Endothelial cell of umbilical vein (primary cell): ENCODE measurements around the gene TRIM25. TPM values are rescaled to one million over a fixed set of nuclear protein-coding genes. Genes with fewer than 3 reads are reported as not detected.

ENCODE experiments used
- BruUV-seq: library from RNA; stranded (reverse); fragments of 400-500 nt; replicated peaks from 2 replicates; lab custom pipeline; 2021; lab: Mats Ljungman, UMichigan
- CTCF ChIA-PET: fragments of 300-600, 350-600 bp; sonication (Branson Sonifier 250); formaldehyde crosslinking; loops from one replicate; lab custom pipeline; 2021; ENCODE audit warnings: antibody characterized with exemption, inconsistent platforms; lab: Charles Lee
- POLR2A ChIA-PET: fragments of 300-600, 350-600 bp; sonication (Branson Sonifier 250); formaldehyde crosslinking; loops from one replicate; lab custom pipeline; 2021; ENCODE audit warnings: antibody characterized with exemption, inconsistent platforms; lab: Charles Lee
- DNase-seq: peaks from one replicate; pipeline ENCODE4 v3.0.0-alpha.2; 2011; ENCODE audit warnings: low read depth, low spot score
- FAIRE-seq: peaks from 2 replicates; lab custom pipeline; 2011; peaks lifted over from hg19 to GRCh38; lab: Jason Lieb, UNC
- H2AFZ ChIP-seq: 2 replicates; pipeline ENCODE4 v1.6.0; 2012; ENCODE audit warnings: low read depth, low read length, control low read depth, inconsistent platforms
- H3K27ac ChIP-seq: 2 replicates; pipeline ENCODE4 v1.5.1; 2011; ENCODE audit warnings: low read depth, mild to moderate bottlenecking, control low read depth, low read length, moderate library complexity; ENCODE audit not compliant: insufficient read depth
- H3K27me3 ChIP-seq, 2 experiments: 2 replicates each; pipeline versions ENCODE4 v1.6.0 to v1.6.1; 2011; ENCODE audit warnings: low read length in 2 of 2, mixed read lengths in 1 of 2; ENCODE audit not compliant: control insufficient read depth in 2 of 2, insufficient read depth in 2 of 2
- H3K36me3 ChIP-seq, 2 experiments: 2 replicates in 1 of 2; 3 replicates in 1 of 2; pipeline ENCODE4 v1.5.1; 2011; ENCODE audit warnings: low read length in 2 of 2, mild to moderate bottlenecking in 1 of 2, moderate library complexity in 1 of 2; ENCODE audit not compliant: control insufficient read depth in 2 of 2, insufficient read depth in 2 of 2; ENCODE audit errors: extremely low read depth in 1 of 2
- H3K4me1 ChIP-seq: 3 replicates; pipeline ENCODE4 v1.5.1; 2011; ENCODE audit warnings: mild to moderate bottlenecking, low read length; ENCODE audit not compliant: control insufficient read depth, insufficient read depth; ENCODE audit errors: extremely low read depth
- H3K4me2 ChIP-seq: 2 replicates; pipeline ENCODE4 v1.6.1; 2011; ENCODE audit warnings: low read length, control low read depth, mixed read lengths; ENCODE audit not compliant: insufficient read depth
- H3K4me3 ChIP-seq, 3 experiments: fragments of 200-600 bp in 1 of 3; sonication (generic), shearing (Covaris generic) in 1 of 3; replicated peaks in 1 of 3; 2 replicates each; pipeline ENCODE4 v1.5.1; 2011 to 2016; ENCODE audit warnings: control low read depth in 3 of 3, low read length in 3 of 3, mild to moderate bottlenecking in 2 of 3, inconsistent platforms in 1 of 3, low read depth in 1 of 3, moderate library complexity in 1 of 3; ENCODE audit not compliant: insufficient read depth in 1 of 3
- H3K79me2 ChIP-seq: 2 replicates; pipeline ENCODE4 v1.6.0; 2012; ENCODE audit warnings: low read length, inconsistent platforms; ENCODE audit not compliant: control insufficient read depth, insufficient read depth
- H3K9ac ChIP-seq: replicated peaks from 2 replicates; pipeline ENCODE3; 2011; ENCODE audit warnings: low read length, control low read depth; ENCODE audit not compliant: insufficient read depth; ENCODE audit errors: extremely low read depth
- H3K9me1 ChIP-seq: replicated peaks from 3 replicates; pipeline ENCODE4 v1.6.0; 2011; ENCODE audit warnings: mild to moderate bottlenecking, low read length; ENCODE audit not compliant: control insufficient read depth, insufficient read depth; ENCODE audit errors: extremely low read depth
- H3K9me3 ChIP-seq: replicated peaks from 2 replicates; pipeline ENCODE4 v1.5.1; 2012; ENCODE audit warnings: low read length, inconsistent platforms; ENCODE audit not compliant: control insufficient read depth, insufficient read depth
- H4K20me1 ChIP-seq: replicated peaks from 2 replicates; pipeline ENCODE3; 2011; ENCODE audit warnings: mild to moderate bottlenecking, low read length; ENCODE audit not compliant: control insufficient read depth, insufficient read depth; ENCODE audit errors: extremely low read depth
- EZH2 ChIP-seq: IDR thresholded peaks from 2 replicates; pipeline ENCODE4 v1.6.1; 2012; ENCODE audit warnings: borderline replicate concordance, low read depth, mild to moderate bottlenecking, moderate library complexity, low read length, inconsistent platforms; ENCODE audit not compliant: severe bottlenecking
- FOS ChIP-seq: IDR thresholded peaks from 2 replicates; pipeline ENCODE4 v1.6.1; 2011; ENCODE audit warnings: mild to moderate bottlenecking, low read length, moderate library complexity, borderline replicate concordance; ENCODE audit not compliant: insufficient read depth
- GATA2 ChIP-seq: IDR thresholded peaks from 2 replicates; pipeline ENCODE4 v1.7.0; 2011; ENCODE audit warnings: low read depth, mild to moderate bottlenecking, moderate library complexity, mixed read lengths, low read length; ENCODE audit not compliant: insufficient read length, insufficient read depth
- JUN ChIP-seq: IDR thresholded peaks from 2 replicates; pipeline ENCODE4 v1.6.1; 2011; ENCODE audit warnings: borderline replicate concordance, low read depth; ENCODE audit not compliant: insufficient read length, insufficient read depth
- MYC ChIP-seq: IDR thresholded peaks from one replicate; pipeline ENCODE4 v1.6.1; 2011; ENCODE audit warnings: mild to moderate bottlenecking, low read depth, low read length
- POLR2A ChIP-seq: IDR thresholded peaks from 2 replicates; pipeline ENCODE4 v1.6.1; 2012; ENCODE audit warnings: low read depth, mild to moderate bottlenecking, control low read depth, low read length
- POLR2AphosphoS5 ChIP-seq: IDR thresholded peaks from 2 replicates; pipeline ENCODE4 v1.6.1; 2012; ENCODE audit warnings: low read depth, mild to moderate bottlenecking, control low read depth, low read length, moderate library complexity; ENCODE audit not compliant: insufficient read depth
- dilution Hi-C: fragments of 300-500 bp; cut with MboI; formaldehyde crosslinking; loops from one replicate; pipeline ENCODE4 v1.15.0; 2019; ENCODE audit warnings: low sequenced_read_pairs; ENCODE audit not compliant: extremely low pct_ligation_motif_present
- intact Hi-C: fragments of 100-400 bp; cut with micrococcal nuclease; formaldehyde crosslinking; loops from one replicate; pipeline ENCODE4 v1.10.0; 2022
- polyA plus RNA-seq, 4 experiments: library from polyadenylated mRNA; depleted of rRNA in 3 of 4; stranded (reverse) in 3 of 4; unstranded in 1 of 4; fragments of >200 nt; gene quantifications; 2 replicates each; pipeline versions ENCODE4 v1.2.1 to v1.2.3, GENCODE V29; 2011 to 2012; ENCODE audit warnings: missing spikeins in 1 of 4
- total RNA-seq: library from RNA; stranded (reverse); gene quantifications from 2 replicates; pipeline ENCODE4 v1.2.3, GENCODE V29; 2021
- TF ChIP-seq, protein P1 (sequence below), 2 donors: IDR thresholded peaks; 1 replicate in 1 of 2; 2 replicates in 1 of 2; pipeline ENCODE4 v1.5.1; 2011; ENCODE audit warnings: low read length in 2 of 2, mild to moderate bottlenecking in 2 of 2, moderate library complexity in 2 of 2, control low read depth in 1 of 2, inconsistent platforms in 1 of 2, low read depth in 1 of 2; ENCODE audit not compliant: insufficient read depth in 1 of 2; ENCODE audit errors: extremely low read depth in 1 of 2
- TF ChIP-seq, protein P2 (sequence below): IDR thresholded peaks from 2 replicates; pipeline ENCODE4 v1.6.1; 2011; ENCODE audit not compliant: insufficient read depth, insufficient read length

The TRIM25 gene
- total and polyA plus RNA-seq, 2 donors (not counting 3 experiments of a cell fraction or from before 2014, with no cell fraction given), result 42.8 to 98.4 TPM

DNA sequence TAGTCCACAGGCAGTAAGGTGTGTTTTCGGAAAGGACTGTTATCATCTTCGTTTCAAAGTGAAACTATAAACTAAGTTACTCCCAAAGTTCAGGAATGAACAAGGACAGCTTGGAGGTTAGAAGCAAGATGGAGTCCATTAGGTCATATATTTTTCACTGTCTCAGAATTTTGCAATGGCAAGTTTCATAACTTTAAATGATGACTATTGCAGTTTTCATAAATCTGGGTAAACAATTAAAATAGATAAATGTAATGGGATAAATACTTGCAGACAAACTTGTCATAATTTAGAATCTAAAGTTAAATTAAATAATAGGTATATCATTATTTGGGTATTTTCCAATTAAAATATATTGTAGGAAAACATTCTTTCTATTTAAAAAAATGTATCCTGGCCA is 14.7 kb upstream of the TRIM25 start:
- no peak overlapping the region for H2AFZ ChIP-seq
- intact Hi-C loops, result no loop called here
- DNase-seq, result no peak
- H3K9me1 ChIP-seq, result no peaks in the 10 kb centered on the region
- H4K20me1 ChIP-seq, result no peaks in the 10 kb centered on the region
- no peaks in the 10 kb centered on the region for H3K27me3 ChIP-seq
- H3K79me2 ChIP-seq, result no peaks in the 10 kb centered on the region
- no peaks in the 10 kb centered on the region for H3K4me1 ChIP-seq
- peaks cover 1% of the 10 kb centered on the region for H3K9me3 ChIP-seq
- no peak overlapping the region for H3K27ac ChIP-seq
- no TSS peak for BruUV-seq
- H3K9ac ChIP-seq, result no peak overlapping the region
- POLR2A ChIA-PET, result no interaction called here
- no peak overlapping the region for H3K4me2 ChIP-seq
- TF ChIP-seq JUN (no peak), EZH2 (no peak), MYC (no peak), POLR2A (no peak), GATA2 (no peak), POLR2AphosphoS5 (no peak), FOS (no peak)
- TF ChIP-seq, protein P1, sequence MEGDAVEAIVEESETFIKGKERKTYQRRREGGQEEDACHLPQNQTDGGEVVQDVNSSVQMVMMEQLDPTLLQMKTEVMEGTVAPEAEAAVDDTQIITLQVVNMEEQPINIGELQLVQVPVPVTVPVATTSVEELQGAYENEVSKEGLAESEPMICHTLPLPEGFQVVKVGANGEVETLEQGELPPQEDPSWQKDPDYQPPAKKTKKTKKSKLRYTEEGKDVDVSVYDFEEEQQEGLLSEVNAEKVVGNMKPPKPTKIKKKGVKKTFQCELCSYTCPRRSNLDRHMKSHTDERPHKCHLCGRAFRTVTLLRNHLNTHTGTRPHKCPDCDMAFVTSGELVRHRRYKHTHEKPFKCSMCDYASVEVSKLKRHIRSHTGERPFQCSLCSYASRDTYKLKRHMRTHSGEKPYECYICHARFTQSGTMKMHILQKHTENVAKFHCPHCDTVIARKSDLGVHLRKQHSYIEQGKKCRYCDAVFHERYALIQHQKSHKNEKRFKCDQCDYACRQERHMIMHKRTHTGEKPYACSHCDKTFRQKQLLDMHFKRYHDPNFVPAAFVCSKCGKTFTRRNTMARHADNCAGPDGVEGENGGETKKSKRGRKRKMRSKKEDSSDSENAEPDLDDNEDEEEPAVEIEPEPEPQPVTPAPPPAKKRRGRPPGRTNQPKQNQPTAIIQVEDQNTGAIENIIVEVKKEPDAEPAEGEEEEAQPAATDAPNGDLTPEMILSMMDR (IDR thresholded peaks at IDR 0.05; ENCODE audit: extremely low read depth in 1 of 2, insufficient read depth in 1 of 2, low read depth in 1 of 2, low read length in 2 of 2), result no peak
- TF ChIP-seq, protein P2, sequence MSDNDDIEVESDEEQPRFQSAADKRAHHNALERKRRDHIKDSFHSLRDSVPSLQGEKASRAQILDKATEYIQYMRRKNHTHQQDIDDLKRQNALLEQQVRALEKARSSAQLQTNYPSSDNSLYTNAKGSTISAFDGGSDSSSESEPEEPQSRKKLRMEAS, result no peak
- no peaks in the 10 kb centered on the region for H3K36me3 ChIP-seq
- CTCF ChIA-PET, result no interaction called here
- H3K4me3 ChIP-seq, result no peak overlapping the region
- dilution Hi-C loops, result no loop called here
- FAIRE-seq, result no peak
